Trophoblast cell (in vitro differentiated cells and primary cell): Measurements from ENCODE around the gene PP2D1.
A peak's percentile ranks its signal among the peaks of the same experiment; 100 is the strongest.

Experiments used
- DNase-seq, 2 donors: peaks; one replicate each; pipeline ENCODE4 v3.0.0-alpha.2; 2016
- H2AFZ ChIP-seq: 2 replicates; pipeline ENCODE4 v1.6.1; 2013; ENCODE audit warnings: low read length, moderate library complexity, mild to moderate bottlenecking; ENCODE audit not compliant: insufficient read depth, poor library complexity
- H2AK5ac ChIP-seq: 2 replicates; pipeline ENCODE4 v1.6.1; 2013; ENCODE audit warnings: mild to moderate bottlenecking, low read length
- H2BK120ac ChIP-seq: 2 replicates; pipeline ENCODE4 v1.6.1; 2013; ENCODE audit warnings: low read length, mild to moderate bottlenecking, moderate library complexity; ENCODE audit not compliant: insufficient read depth, poor library complexity
- H2BK12ac ChIP-seq: 2 replicates; pipeline ENCODE4 v1.6.1; 2013; ENCODE audit warnings: mild to moderate bottlenecking, low read length, moderate library complexity
- H2BK5ac ChIP-seq: 2 replicates; pipeline ENCODE4 v1.6.1; 2013; ENCODE audit warnings: low read length, low read depth, moderate library complexity, mild to moderate bottlenecking; ENCODE audit not compliant: poor library complexity
- H3K14ac ChIP-seq: 2 replicates; pipeline ENCODE4 v1.6.1; 2013; ENCODE audit warnings: mild to moderate bottlenecking, low read length
- H3K18ac ChIP-seq: 2 replicates; pipeline ENCODE4 v1.6.1; 2013; ENCODE audit warnings: mild to moderate bottlenecking, low read length
- H3K23ac ChIP-seq: 2 replicates; pipeline ENCODE4 v1.6.1; 2013; ENCODE audit warnings: low read length
- H3K27ac ChIP-seq: 2 replicates; pipeline ENCODE4 v1.5.1; 2013; ENCODE audit warnings: low read depth, mild to moderate bottlenecking, inconsistent platforms, low read length, moderate library complexity
- H3K27me3 ChIP-seq: 2 replicates; pipeline ENCODE4 v1.6.1; 2013; ENCODE audit warnings: inconsistent platforms, mild to moderate bottlenecking, low read length, moderate library complexity; ENCODE audit not compliant: insufficient read depth
- H3K36me3 ChIP-seq, 2 experiments: 1 replicate in 1 of 2; 2 replicates in 1 of 2; pipeline ENCODE4 v1.6.1; 2013; ENCODE audit warnings: low read length in 2 of 2, mild to moderate bottlenecking in 2 of 2, moderate library complexity in 1 of 2; ENCODE audit not compliant: insufficient read depth in 2 of 2, control insufficient read depth in 1 of 2
- H3K4ac ChIP-seq: 2 replicates; pipeline ENCODE4 v1.6.1; 2013; ENCODE audit warnings: low read depth, mild to moderate bottlenecking, low read length, moderate library complexity
- H3K4me1 ChIP-seq, 2 experiments: 1 replicate in 1 of 2; 2 replicates in 1 of 2; pipeline ENCODE4 v1.6.1; 2013; ENCODE audit warnings: low read length in 2 of 2, mild to moderate bottlenecking in 2 of 2, moderate library complexity in 1 of 2; ENCODE audit not compliant: insufficient read depth in 2 of 2, control insufficient read depth in 1 of 2
- H3K4me2 ChIP-seq: 2 replicates; pipeline ENCODE4 v1.6.1; 2013; ENCODE audit warnings: inconsistent platforms, mild to moderate bottlenecking, low read length, moderate library complexity
- H3K4me3 ChIP-seq: 2 replicates; pipeline ENCODE4 v1.5.1; 2013; ENCODE audit warnings: mild to moderate bottlenecking, low read depth, low read length, inconsistent platforms
- H3K79me1 ChIP-seq: one replicate; pipeline ENCODE4 v1.6.1; 2013; ENCODE audit warnings: low read length
- H3K79me2 ChIP-seq: 2 replicates; pipeline ENCODE4 v1.6.1; 2013; ENCODE audit warnings: low read length, mild to moderate bottlenecking; ENCODE audit not compliant: control insufficient read depth, insufficient read depth, poor library complexity
- H3K9ac ChIP-seq: 2 replicates; pipeline ENCODE4 v1.6.1; 2013; ENCODE audit warnings: mild to moderate bottlenecking, low read length
- H3K9me3 ChIP-seq: 2 replicates; pipeline ENCODE4 v1.6.1; 2013; ENCODE audit warnings: low read depth, mild to moderate bottlenecking, control low read depth, inconsistent platforms, low read length; ENCODE audit not compliant: insufficient read depth
- H4K12ac ChIP-seq: 2 replicates; pipeline ENCODE4 v1.6.1; 2013; ENCODE audit warnings: low read depth, mild to moderate bottlenecking, low read length, moderate library complexity
- H4K8ac ChIP-seq: 2 replicates; pipeline ENCODE4 v1.6.1; 2013; ENCODE audit warnings: low read depth, mild to moderate bottlenecking, low read length, moderate library complexity
- H4K91ac ChIP-seq: one replicate; pipeline ENCODE4 v1.6.1; 2013; ENCODE audit warnings: low read depth, mild to moderate bottlenecking, low read length, moderate library complexity
- WGBS: extraction: QIAGEN DNeasy Blood & Tissue Kit; methylation state at CpG from one replicate; pipeline ENCODE4 v1.1.7; 2013; ENCODE audit warnings: missing lambda C conversion rate; ENCODE audit not compliant: insufficient read length, insufficient coverage; ENCODE audit errors: extremely low coverage; 5-methylcytosine and 5-hydroxymethylcytosine counted together

PP2D1 gene

GRCh38 chr3:19948226-19948591 lies 63.9 kb downstream of the PP2D1 start:
- Histone ChIP-seq H3K79me2 (peaks cover 12% of the 10 kb centered on the region), H2AK5ac (no peak overlapping the region), H3K27me3 (no peaks in the 10 kb centered on the region), H4K91ac (no peak overlapping the region), H3K27ac (no peak overlapping the region), H2BK5ac (no peak overlapping the region), H3K9ac (no peak overlapping the region), H3K9me3 (peaks cover 2% of the 10 kb centered on the region), H3K18ac (no peak overlapping the region), H3K23ac (no peak overlapping the region), H3K4me3 (no peak overlapping the region), H3K4me2 (peak overlapping the region; percentile 52), H4K12ac (no peak overlapping the region), H2BK120ac (no peak overlapping the region), H2BK12ac (no peak overlapping the region), H2AFZ (no peak overlapping the region), H3K14ac (no peak overlapping the region), H3K36me3 (peaks cover 4 to 6% of the 10 kb centered on the region in 2 experiments), H3K79me1 (peaks cover 13% of the 10 kb centered on the region), H3K4ac (no peak overlapping the region), H4K8ac (no peak overlapping the region), H3K4me1 (peaks cover 3 to 4% of the 10 kb centered on the region in 2 experiments)
- no peak for DNase-seq
- WGBS: no CpG with 5 or more reads among the region's 2 CpGs

GRCh38 chr3:19947549-19948225 lies 64.4 kb downstream of the PP2D1 start:
- H3K36me3 ChIP-seq: peaks cover 4 to 6% of the 10 kb centered on the region in 2 experiments
- peaks cover 3 to 4% of the 10 kb centered on the region in 2 experiments for H3K4me1 ChIP-seq
- peak overlapping the region; percentile 92 for H4K8ac ChIP-seq
- peak overlapping the region; percentile 88 for H3K4ac ChIP-seq
- H3K4me2 ChIP-seq: peak overlapping the region; percentile 52
- peak overlapping the region; percentile 85 for H4K12ac ChIP-seq
- peak overlapping the region; percentile 61 for H2AFZ ChIP-seq
- peak overlapping the region; percentile 90 for H3K9ac ChIP-seq
- peaks cover 13% of the 10 kb centered on the region for H3K79me1 ChIP-seq
- peak overlapping the region; percentile 69 for H2BK120ac ChIP-seq
- no peak overlapping the region for H3K23ac ChIP-seq
- peak overlapping the region; percentile 94 for H3K27ac ChIP-seq
- H4K91ac ChIP-seq: peak overlapping the region; percentile 92
- peak overlapping the region; percentile 91 for H2AK5ac ChIP-seq
- H3K4me3 ChIP-seq: peak overlapping the region; percentile 95
- peak overlapping the region; percentile 94 for H3K14ac ChIP-seq
- peak overlapping the region; percentile 89 for H3K18ac ChIP-seq
- WGBS: no CpG with 5 or more reads among the region's 30 CpGs
- H2BK12ac ChIP-seq: no peak overlapping the region
- H3K27me3 ChIP-seq: no peaks in the 10 kb centered on the region
- peaks cover 2% of the 10 kb centered on the region for H3K9me3 ChIP-seq
- H2BK5ac ChIP-seq: peak overlapping the region; percentile 81
- H3K79me2 ChIP-seq: peaks cover 12% of the 10 kb centered on the region
- peak; percentile 56 to 62 for DNase-seq

GRCh38 chr3:19946832-19947548 lies 65.1 kb downstream of the PP2D1 start, which contains the start of gene RAB5A:
TSS of gene RAB5A (plus strand) at chr3:19947097. CDS start at chr3:19950899, 3,802 bp downstream.
- H3K79me2 ChIP-seq: peaks cover 12% of the 10 kb centered on the region
- no peak within 1 kb of the TSS for H2BK12ac ChIP-seq
- peak within 1 kb of the TSS; percentile 95 for H3K4me3 ChIP-seq
- H3K18ac ChIP-seq: peak within 1 kb of the TSS; percentile 89
- H2AFZ ChIP-seq: peak within 1 kb of the TSS; percentile 78
- H3K4me1 ChIP-seq: peaks cover 3 to 4% of the 10 kb centered on the region in 2 experiments
- peak within 1 kb of the TSS; percentile 81 for H2BK5ac ChIP-seq
- no CpG with 5 or more reads among the region's 73 CpGs for WGBS
- H3K36me3 ChIP-seq: peaks cover 4 to 6% of the 10 kb centered on the region in 2 experiments
- H3K27ac ChIP-seq: peak within 1 kb of the TSS; percentile 94
- peaks cover 13% of the 10 kb centered on the region for H3K79me1 ChIP-seq
- peak; percentile 99 for DNase-seq
- no peaks in the 10 kb centered on the region for H3K27me3 ChIP-seq
- peak within 1 kb of the TSS; percentile 92 for H4K8ac ChIP-seq
- H2BK120ac ChIP-seq: peak within 1 kb of the TSS; percentile 69
- H3K9ac ChIP-seq: peak within 1 kb of the TSS; percentile 90
- H3K9me3 ChIP-seq: peaks cover 2% of the 10 kb centered on the region
- peak within 1 kb of the TSS; percentile 92 for H4K91ac ChIP-seq
- peak within 1 kb of the TSS; percentile 94 for H3K14ac ChIP-seq
- H3K23ac ChIP-seq: no peak within 1 kb of the TSS
- peak within 1 kb of the TSS; percentile 91 for H2AK5ac ChIP-seq
- H4K12ac ChIP-seq: peak within 1 kb of the TSS; percentile 85
- H3K4ac ChIP-seq: peak within 1 kb of the TSS; percentile 88
- H3K4me2 ChIP-seq: peak within 1 kb of the TSS; percentile 52

- Histone ChIP-seq H4K12ac (peak overlapping the region; percentile 21), H3K9me3 (peaks cover 2% of the 10 kb centered on the region), H3K27ac (peak overlapping the region; percentile 85), H3K4me2 (peak overlapping the region; percentile 52), H3K79me1 (peaks cover 13% of the 10 kb centered on the region), H2BK5ac (peak overlapping the region; percentile 28), H3K27me3 (no peaks in the 10 kb centered on the region), H2AK5ac (no peak overlapping the region), H3K14ac (peak overlapping the region; percentile 36), H4K91ac (peak overlapping the region; percentile 75), H3K9ac (peak overlapping the region; percentile 89), H3K4me1 (peaks cover 3 to 4% of the 10 kb centered on the region in 2 experiments), H2AFZ (peak overlapping the region; percentile 78), H3K4ac (no peak overlapping the region), H3K4me3 (peak overlapping the region; percentile 69), H2BK120ac (peak overlapping the region; percentile 40), H3K79me2 (peaks cover 12% of the 10 kb centered on the region), H3K23ac (no peak overlapping the region), H2BK12ac (no peak overlapping the region), H3K18ac (peak overlapping the region; percentile 16), H3K36me3 (no peaks in the 10 kb centered on the region), H4K8ac (peak overlapping the region; percentile 75)
- WGBS: no CpG with 5 or more reads among the region's 26 CpGs
- peak in 1 of 2 donors; percentile 60 for DNase-seq
Observed at GRCh38 chr3:19945969-19946831, 65.9 kb downstream of the PP2D1 start.
